ENCODE results near the gene IP6K1.

Gene IP6K1

DNA sequence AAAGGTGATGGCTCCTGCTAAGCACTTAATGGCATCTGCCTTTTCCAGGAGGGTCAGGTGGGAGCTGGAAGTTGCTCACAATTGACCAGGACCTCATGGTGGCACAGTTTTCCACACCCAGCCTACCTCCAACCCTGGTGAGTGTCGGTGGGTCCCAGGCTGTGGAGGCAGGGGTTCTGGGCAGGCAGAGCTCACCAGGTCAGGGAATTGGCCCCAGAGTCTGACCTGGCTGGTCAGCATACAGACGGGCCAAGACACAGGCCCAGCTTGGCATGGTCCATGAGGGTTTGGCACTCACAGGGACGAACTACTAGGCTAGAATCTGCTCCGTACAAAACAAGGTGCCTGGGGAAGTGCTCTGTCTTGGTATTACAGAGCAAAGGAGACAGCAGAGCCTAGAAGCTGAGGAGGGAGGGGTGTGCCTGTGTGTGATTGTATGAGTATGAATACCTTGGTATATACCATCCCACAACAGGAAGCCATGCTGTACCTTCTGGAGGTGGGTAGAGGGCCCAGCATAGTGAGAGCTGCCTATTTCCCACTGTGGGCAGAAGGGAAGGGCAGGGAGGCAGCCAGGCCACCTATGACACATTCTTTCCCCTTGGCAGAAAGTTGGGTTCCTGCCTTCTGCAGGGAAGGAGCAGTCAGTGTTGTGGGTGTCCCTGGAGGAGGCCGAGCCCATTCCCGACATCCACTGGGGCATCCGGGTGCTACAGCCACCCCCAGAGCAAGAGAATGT, 105.7 kb downstream of the IP6K1 start:
- H3K27ac ChIP-seq = no peak overlapping the region
- TF ChIP-seq CTCF (conservative IDR thresholded peaks at IDR 0.05) = no peak

GRCh38 chr3:49675912-49676311, 110.4 kb downstream of the IP6K1 start:
- H3K27ac ChIP-seq = peak overlapping the region; percentile 97; the same call in 1 of the 2 replicates
- no peak for TF ChIP-seq CTCF (conservative IDR thresholded peaks at IDR 0.05)

DNA sequence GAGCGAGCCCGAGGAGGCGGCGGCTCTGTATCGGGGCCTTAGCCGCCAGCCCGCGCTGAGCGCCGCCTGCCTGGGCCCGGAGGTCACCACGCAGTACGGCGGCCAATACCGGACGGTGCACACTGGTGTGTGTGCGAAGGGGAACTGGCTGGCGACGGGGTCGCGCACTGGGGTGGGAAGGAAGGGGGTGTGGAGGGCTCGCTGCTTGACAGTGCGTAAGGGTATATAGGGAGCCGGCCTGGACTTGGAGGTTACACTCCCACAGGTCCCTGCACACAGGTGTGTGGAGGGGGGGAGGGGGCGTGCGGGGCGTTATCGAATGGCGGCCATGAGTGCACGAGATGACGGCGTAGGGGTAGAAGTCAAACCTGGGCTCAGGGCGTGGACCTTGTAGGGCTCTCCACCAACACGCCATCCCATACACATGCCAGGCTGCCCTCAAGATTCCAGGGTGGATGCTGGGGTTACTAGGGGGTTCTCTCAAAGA, 111.8 kb downstream of the IP6K1 start:
- no peak for TF ChIP-seq CTCF (conservative IDR thresholded peaks at IDR 0.05)
- H3K27ac ChIP-seq = peak overlapping the region; percentile 97

Data from VCaP (cell line).